Dendritic cell treated with granulocyte-macrophage colony-stimulating factor and Interleukin-4, amounts not matched to agents 40 ng/mL and 50 ng/mL, for 4 days (primary cell): Measurements from ENCODE around the gene ZNF765.
A peak's percentile ranks its signal among the peaks of the same experiment; 100 is the strongest.
"Not testable (repeated sequence)": the region's sequence is repeated elsewhere in the genome, so short reads cannot be mapped to it uniquely, and the experiment has no call there.

Source experiments
- H3K27ac Mint-ChIP-seq: one replicate; pipeline ENCODE4 v1.8.0; 2022; ENCODE audit warnings: mild to moderate bottlenecking, mixed read lengths
- H3K27me3 Mint-ChIP-seq: one replicate; pipeline ENCODE4 v1.8.0; 2022; ENCODE audit warnings: mild to moderate bottlenecking, mixed read lengths
- H3K36me3 Mint-ChIP-seq: one replicate; pipeline ENCODE4 v1.8.0; 2022; ENCODE audit warnings: low read depth, mixed read lengths
- H3K4me1 Mint-ChIP-seq: one replicate; pipeline ENCODE4 v1.8.0; 2022; ENCODE audit warnings: low read depth, mixed read lengths
- H3K4me3 Mint-ChIP-seq: one replicate; pipeline ENCODE4 v1.8.0; 2022; ENCODE audit warnings: mild to moderate bottlenecking, moderate library complexity, mixed read lengths
- H3K9me3 Mint-ChIP-seq: one replicate; pipeline ENCODE4 v1.8.0; 2022; ENCODE audit warnings: mixed read lengths
- intact Hi-C: fragments of 100-400 bp; cut with micrococcal nuclease; formaldehyde crosslinking; loops from one replicate; pipeline ENCODE4 v1.15.0; 2022

ZNF765 gene

DNA sequence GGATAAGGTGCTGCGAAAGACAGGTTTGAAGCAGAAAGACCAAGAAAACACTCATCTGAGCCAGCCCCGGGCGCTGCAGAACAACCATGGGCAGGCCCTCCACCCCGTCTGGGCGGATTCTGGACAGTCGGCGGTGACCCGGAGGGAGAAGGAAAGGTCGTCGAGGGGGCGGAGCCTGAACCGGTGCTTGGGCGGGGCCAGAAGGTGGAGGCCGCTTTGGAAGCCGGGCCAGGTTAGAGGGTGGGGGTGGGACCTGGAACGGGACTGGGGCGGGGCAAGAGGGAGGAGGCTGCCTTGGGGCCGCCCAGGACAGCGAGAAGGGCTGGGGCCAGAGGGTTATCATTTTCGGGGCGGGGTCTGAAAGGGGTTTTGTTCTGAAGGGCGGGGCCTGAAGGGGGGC, 5.0 kb upstream of the ZNF765 start:
- intact Hi-C loops, result no loop called here
- Mint-ChIP-seq H3K36me3 (peaks cover 29% of the 10 kb centered on the region), H3K27me3 (no peaks in the 10 kb centered on the region), H3K9me3 (peaks cover 83% of the 10 kb centered on the region), H3K27ac (no peak overlapping the region), H3K4me1 (peaks cover 7% of the 10 kb centered on the region), H3K4me3 (no peak overlapping the region)

DNA sequence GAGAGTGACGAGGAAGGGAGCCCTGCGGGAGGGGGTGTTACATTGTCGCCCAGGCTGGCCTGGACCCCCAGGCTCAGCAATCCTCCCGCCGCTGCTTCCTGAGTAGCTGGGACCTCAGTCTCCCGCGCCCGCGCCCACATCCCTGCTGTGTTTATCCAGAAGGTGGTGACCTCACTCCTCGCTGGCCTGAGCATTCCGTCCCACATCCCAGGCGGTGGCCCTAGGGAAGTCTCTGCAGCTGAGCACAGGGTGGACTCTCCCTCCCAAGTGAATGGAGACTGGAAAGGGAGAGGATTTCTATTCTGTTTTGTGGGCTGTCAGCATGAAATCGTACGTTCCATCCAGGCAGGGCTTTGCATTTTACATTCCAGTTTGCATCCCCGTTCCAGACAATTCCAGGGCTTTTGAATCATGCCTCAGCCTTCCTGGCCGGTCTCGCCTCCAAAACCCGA, 401 bp upstream of the ZNF765 start:
- intact Hi-C loops, result loop anchor here (2.0 kb wide), 1 partner anchor 62 kb away; the partner anchor contains the start of gene ZNF845
- Mint-ChIP-seq H3K27ac (peak overlapping the region; percentile 86), H3K4me1 (peaks cover 21% of the 10 kb centered on the region)

DNA sequence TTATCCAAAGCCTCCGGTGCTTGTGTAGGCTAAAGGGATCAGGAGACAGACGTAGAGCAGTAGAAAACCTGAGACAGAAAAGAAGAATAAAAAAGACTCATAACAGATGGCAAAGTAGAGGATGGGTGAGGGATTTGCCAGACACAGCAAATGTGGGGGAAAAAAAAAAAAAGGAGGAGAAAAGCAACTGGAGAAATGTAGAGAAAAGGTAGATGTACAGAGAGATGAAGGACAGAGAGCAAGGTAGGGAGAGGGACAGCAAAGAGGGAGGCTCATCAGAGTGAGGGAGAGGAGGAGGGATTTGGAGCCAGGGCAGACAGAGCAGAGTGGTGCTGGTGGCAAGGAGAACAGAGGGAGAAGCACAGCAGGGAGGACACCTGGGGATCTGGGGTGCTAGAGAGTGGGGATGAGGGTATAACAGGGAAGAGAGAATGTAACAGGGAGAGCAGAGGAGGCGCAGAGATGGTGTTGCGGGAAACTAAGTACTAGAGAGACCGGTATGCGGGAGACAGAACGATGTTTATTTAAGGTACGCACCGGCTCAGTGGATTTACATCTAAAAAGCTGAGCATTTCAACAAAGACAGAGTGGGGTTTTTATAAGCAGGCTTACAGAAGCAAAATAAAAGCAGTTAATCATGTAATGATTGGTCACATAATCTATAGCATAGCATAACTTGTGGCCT, 1.0 kb downstream of the ZNF765 start:
- H3K4me1 Mint-ChIP-seq, result peaks cover 21% of the 10 kb centered on the region
- intact Hi-C loops, result loop anchor here (1.0 to 5.0 kb wide), 3 partner anchors 63 to 201 kb away; partner anchors contain the start of gene ZNF845
- H3K27me3 Mint-ChIP-seq, result not testable (repeated sequence)
- peaks cover 48% of the 10 kb centered on the region for H3K9me3 Mint-ChIP-seq
- H3K36me3 Mint-ChIP-seq, result peaks cover 56% of the 10 kb centered on the region
- H3K27ac Mint-ChIP-seq, result peak overlapping the region; percentile 86
- H3K4me3 Mint-ChIP-seq, result peak overlapping the region; percentile 91

More for the DNA sequence above, 401 bp upstream of the ZNF765 start:
- Mint-ChIP-seq H3K9me3 (peaks cover 49% of the 10 kb centered on the region), H3K36me3 (peaks cover 50% of the 10 kb centered on the region), H3K27me3 (no peaks in the 10 kb centered on the region), H3K4me3 (peak overlapping the region; percentile 91)

DNA sequence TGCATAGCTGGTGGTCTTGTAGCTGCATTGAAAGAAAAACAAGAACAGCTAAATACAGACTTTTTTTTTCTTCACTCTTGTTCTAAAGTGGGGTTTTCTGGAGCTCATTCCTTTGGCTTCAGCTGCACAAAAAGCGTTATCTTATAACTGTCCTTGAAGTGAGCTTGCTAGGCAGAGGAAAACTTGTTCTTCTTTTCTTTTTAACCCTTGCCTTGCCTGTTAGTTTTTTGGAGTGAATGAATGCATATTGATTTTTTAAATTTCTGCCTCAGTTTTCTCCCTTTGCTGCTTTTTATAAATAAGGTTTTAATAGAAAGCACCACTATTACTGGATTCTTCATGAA, 1.5 kb downstream of the ZNF765 start:
- peaks cover 48% of the 10 kb centered on the region for H3K9me3 Mint-ChIP-seq
- peaks cover 21% of the 10 kb centered on the region for H3K4me1 Mint-ChIP-seq
- H3K27me3 Mint-ChIP-seq, result no peaks in the 10 kb centered on the region
- peaks cover 61% of the 10 kb centered on the region for H3K36me3 Mint-ChIP-seq
- no peak overlapping the region for H3K27ac Mint-ChIP-seq
- H3K4me3 Mint-ChIP-seq, result no peak overlapping the region
- intact Hi-C loops, result loop anchor here (5.0 kb wide), 1 partner anchor 76 kb away; no protein-coding TSS in a partner anchor

DNA sequence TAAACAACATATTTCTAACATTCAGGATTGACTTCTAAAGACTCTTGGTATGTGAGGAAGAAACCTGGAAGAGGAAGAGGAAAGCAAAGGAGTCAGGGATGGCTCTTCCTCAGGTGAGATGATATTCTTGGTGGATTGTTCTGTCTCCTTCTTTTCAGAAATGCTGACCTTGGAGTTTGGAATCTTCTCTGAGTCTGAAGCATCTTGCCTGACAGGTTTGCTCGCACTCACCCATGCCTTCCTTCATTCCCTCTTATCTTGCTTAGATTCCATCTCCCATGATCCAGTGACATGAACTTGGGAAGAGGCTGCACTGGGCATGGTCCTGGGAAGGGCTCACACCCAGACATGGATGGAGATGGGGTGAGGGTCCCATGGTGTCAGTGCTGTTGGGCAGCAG, 3.0 kb downstream of the ZNF765 start:
- peaks cover 75% of the 10 kb centered on the region for H3K36me3 Mint-ChIP-seq

DNA sequence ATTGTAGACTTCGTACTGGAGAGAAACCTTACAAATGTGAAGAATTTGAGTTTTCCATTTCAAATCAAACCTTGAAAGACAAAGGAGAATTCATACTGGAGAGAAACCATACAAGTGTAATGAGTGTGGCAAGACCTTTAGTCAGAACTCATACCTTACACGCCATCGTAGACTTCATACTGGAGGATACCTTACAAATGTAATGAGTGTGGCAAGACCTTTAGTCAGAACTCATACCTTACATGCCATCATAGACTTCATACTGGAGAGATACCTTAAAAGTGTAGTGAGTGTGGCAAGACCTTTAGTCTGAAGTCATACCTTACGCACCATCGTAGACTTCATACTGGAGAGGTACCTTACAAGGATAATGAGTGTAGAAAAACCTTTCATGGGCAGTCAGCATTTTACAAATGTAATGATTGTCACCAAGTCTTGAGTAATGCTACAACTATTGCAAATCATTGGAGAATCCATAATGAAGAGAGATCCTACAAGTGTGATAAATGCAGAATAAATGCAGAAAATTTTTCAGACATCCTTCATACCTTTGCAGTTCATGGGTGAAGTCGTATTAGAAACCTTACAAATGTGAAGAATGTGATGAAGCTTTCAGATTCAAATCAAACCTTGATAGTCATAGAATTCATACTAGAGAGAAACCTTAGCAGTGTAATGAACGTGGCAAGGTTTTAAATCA, 14.7 kb downstream of the ZNF765 start:
- Mint-ChIP-seq H3K4me1 (no peaks in the 10 kb centered on the region), H3K9me3 (peaks cover 82% of the 10 kb centered on the region), H3K27me3 (no peaks in the 10 kb centered on the region), H3K36me3 (peaks cover 68% of the 10 kb centered on the region), H3K27ac (no peak overlapping the region), H3K4me3 (no peak overlapping the region)
- intact Hi-C loops, result no loop called here

More for the DNA sequence above, 3.0 kb downstream of the ZNF765 start:
- Mint-ChIP-seq H3K9me3 (peaks cover 49% of the 10 kb centered on the region), H3K4me1 (peaks cover 21% of the 10 kb centered on the region)
- H3K4me3 Mint-ChIP-seq, H3K27ac Mint-ChIP-seq, H3K27me3 Mint-ChIP-seq: not testable (repeated sequence)
- intact Hi-C loops, result loop anchor here (5.0 kb wide), 1 partner anchor 74 kb away; no protein-coding TSS in a partner anchor

DNA sequence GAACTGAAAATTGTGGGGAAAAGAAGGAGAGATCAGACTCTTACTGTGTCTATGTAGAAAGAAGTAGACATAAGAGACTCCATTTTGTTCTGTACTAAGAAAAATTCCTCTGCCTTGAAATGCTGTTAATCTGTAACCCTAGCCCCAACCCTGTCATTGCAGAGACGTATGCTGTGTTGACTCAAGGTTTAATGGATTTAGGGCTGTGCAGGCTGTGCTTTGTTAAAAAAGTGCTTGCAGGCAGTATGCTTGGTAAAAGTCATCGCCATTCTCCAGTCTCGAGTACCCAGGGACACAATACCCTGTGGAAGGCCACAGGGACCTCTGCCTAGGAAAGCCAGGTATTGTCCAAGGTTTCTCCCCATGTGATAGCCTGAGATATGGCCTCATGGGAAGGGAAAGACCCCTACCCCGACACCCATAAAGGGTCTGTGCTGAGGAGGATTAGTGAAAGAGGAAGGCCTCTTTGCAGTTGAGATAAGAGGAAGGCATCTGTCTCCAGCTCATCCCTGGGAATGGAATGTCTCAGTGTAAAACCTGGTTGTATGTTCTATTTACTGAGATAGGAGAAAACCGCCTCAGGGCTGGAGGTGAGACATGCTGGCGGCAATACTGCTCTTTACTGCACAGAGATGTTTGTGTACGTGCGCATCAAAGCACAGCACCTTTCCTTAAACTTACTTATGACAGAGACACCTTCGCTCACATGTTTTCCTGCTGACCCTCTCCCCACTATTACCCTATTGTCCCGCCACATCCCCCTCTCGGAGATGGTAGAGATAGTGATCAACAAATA, 25.8 kb downstream of the ZNF765 start:
- peaks cover 36% of the 10 kb centered on the region for H3K9me3 Mint-ChIP-seq
- H3K27ac Mint-ChIP-seq, H3K4me3 Mint-ChIP-seq, H3K36me3 Mint-ChIP-seq, H3K27me3 Mint-ChIP-seq, H3K4me1 Mint-ChIP-seq, intact Hi-C loops: not testable (repeated sequence)

DNA sequence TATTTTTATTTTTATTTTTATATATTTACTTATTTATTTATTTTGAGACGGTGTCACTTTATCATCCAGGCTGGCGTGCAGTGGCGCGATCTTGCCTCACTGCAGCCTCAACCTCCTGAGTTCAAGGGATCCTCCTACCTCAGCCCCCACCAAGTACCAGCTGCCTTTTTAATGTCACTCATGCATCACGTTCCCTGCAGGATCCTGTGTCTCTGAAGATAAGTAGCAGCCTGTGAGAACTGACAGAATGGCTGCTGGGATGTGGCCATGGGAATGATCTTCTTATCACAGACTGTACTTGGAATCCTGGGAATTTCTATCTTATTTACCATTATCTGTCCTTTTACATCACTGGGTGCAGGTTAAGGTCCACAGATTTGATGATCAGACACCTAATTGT, 27.6 kb downstream of the ZNF765 start:
- Mint-ChIP-seq H3K36me3 (no peaks in the 10 kb centered on the region), H3K9me3 (peaks cover 18% of the 10 kb centered on the region), H3K27me3 (no peaks in the 10 kb centered on the region), H3K27ac (no peak overlapping the region), H3K4me1 (no peaks in the 10 kb centered on the region), H3K4me3 (no peak overlapping the region)
- intact Hi-C loops, result no loop called here

DNA sequence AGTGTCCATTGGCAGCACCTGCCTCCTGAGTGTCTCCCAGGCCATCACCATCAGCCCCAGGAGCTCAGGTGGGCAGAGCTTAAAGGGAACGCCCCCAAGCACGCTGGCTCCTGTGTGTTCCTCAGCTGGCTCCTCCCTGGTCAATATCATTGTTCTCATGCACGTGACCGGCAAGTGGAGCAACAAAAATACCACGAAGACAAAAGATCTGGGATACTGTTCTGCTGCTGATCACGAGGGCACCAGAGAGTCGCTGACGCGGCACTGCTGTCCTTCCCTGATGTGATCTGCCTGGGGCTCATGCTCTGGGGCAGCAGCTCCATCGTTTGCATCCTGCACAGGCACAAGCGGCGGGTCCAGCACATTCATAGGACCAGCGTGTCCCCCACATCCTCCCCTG, 28.1 kb downstream of the ZNF765 start:
- H3K9me3 Mint-ChIP-seq, result peaks cover 14% of the 10 kb centered on the region
- H3K4me1 Mint-ChIP-seq, H3K4me3 Mint-ChIP-seq, H3K27ac Mint-ChIP-seq, intact Hi-C loops, H3K27me3 Mint-ChIP-seq, H3K36me3 Mint-ChIP-seq: not testable (repeated sequence)

DNA sequence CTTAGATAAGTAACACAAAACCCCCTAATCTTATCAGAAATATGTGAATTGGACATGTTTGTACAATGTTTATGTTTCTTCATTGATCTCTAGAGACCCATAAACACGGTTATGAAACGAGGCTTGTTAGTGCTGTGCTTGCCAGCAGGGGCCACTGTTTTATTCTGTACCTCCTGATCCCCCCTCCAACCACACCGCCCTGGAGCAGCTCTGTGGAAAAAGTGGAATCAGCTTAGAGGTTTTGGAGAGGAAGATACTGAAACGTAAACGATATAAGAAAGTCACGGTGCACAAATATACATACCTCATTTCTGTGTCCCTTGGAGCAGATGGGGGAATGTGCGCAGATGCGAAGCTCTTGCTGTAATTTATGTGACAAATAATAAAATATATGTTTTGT, 28.7 kb downstream of the ZNF765 start:
- H3K4me1 Mint-ChIP-seq, H3K36me3 Mint-ChIP-seq, H3K4me3 Mint-ChIP-seq, H3K27ac Mint-ChIP-seq, intact Hi-C loops, H3K27me3 Mint-ChIP-seq: not testable (repeated sequence)
- peaks cover 10% of the 10 kb centered on the region for H3K9me3 Mint-ChIP-seq

DNA sequence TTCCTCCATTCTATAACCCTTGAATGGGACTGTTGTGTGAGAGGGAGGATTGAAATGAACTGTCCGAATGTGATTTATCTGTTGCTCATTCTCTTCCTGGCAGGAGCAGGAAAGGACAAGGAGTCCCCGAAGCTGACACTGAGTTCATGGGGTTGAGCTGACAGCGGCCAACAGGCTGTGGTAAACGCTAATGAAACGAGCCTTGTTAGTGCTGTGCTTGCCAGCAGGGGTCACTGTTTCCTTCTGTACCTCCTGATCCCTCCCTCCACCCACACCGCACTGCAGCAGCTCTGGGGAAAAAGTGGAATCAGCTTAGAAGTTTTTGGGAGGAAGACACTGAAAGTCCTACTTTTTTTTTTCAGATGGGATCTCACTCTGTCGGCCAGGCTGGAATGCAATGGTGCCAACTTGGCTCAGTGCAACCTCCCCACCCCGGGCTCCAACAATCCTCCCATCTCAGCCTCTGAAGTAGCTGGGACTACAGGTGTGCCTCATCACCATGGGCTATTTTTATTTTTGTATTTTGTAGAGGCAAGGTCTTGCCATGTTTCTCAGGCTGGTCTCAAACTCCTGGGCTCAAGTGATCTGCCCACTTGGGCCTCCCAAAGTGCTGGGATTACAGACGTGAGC, 30.1 kb downstream of the ZNF765 start:
- peaks cover 2% of the 10 kb centered on the region for H3K27me3 Mint-ChIP-seq

DNA sequence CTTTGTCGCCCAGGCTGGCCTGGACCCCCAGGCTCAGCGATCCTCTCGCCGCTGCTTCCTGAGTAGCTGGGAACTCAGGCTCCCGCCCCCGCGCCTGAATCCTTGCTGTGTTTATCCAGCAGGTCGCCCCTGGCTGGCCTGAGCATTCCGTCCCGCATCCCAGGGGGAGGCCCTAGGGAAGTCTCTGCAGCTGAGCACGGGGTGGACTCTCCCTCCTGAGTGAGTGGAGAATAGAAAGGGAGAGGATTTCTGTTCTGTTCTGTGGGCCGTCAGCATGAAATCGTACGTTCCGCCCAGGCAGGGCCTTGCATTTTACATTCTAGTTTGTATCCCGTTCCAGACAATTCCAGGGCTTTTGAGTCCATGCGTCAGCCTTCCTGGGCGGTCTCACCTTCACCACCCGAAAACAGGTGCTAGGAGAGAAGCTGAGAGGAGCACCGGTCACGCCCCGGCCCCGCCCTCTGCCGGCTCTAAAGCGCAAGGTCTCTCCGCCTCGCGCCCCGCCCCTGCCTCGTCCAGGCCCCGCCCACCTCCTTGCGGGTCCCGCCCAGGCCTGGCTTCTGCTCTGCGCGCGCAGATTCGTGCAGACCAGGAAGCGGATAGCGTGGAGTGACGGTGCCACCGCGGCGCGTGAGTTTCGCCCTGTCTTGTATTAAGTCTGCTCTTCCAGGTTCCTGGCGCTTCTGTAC, 36.6 kb downstream of the ZNF765 start, which contains the start of gene ZNF761:
ZNF761 (plus strand) TSS at position 586 of the 689 bp plus-strand sequence. CDS start 15,285 bp downstream, outside the sequence.
- Mint-ChIP-seq H3K27me3 (peaks cover 5% of the 10 kb centered on the region), H3K27ac (peak within 1 kb of the TSS; percentile 96), H3K4me1 (peaks cover 16% of the 10 kb centered on the region), H3K9me3 (peaks cover 21% of the 10 kb centered on the region), H3K4me3 (peak within 1 kb of the TSS; percentile 90), H3K36me3 (peaks cover 52% of the 10 kb centered on the region)
- intact Hi-C loops, result loop anchor here (5.0 kb wide), 2 partner anchors 36 to 91 kb away; partner anchors contain the start of gene ZNF813

More for the DNA sequence above, 30.1 kb downstream of the ZNF765 start:
- no peak overlapping the region for H3K27ac Mint-ChIP-seq
- no peaks in the 10 kb centered on the region for H3K4me1 Mint-ChIP-seq
- no peaks in the 10 kb centered on the region for H3K9me3 Mint-ChIP-seq
- intact Hi-C loops, result no loop called here
- no peak overlapping the region for H3K4me3 Mint-ChIP-seq
- H3K36me3 Mint-ChIP-seq, result no peaks in the 10 kb centered on the region
